GM19099 (cell line): ENCODE data around the gene COL12A1.

Source experiments
- POLR2A ChIP-seq: IDR thresholded peaks from 3 replicates; pipeline ENCODE4 v1.6.1; 2011; ENCODE audit warnings: low read depth; ENCODE audit not compliant: insufficient read length; ENCODE audit errors: extremely low read depth

The COL12A1 gene

DNA sequence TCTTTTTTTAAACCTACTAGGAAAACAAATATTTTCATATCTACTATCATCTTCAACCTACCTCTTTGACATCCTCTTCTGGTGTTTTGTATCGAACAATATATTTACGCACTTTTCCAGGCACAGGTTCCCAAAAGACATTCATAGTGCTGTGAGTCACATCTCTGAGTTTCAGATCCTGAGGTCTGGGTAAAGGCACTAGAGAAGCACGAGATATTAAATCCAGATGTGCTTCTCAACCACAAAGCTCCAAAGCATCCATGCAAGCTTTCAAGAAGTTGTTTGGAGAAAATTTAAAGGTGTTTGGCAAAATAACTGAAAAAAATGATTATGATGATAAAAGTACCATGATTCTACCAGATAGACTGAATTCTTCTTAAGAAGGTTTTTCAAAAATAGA lies 62.7 kb downstream of the COL12A1 start:
- no peak for TF ChIP-seq POLR2A

DNA sequence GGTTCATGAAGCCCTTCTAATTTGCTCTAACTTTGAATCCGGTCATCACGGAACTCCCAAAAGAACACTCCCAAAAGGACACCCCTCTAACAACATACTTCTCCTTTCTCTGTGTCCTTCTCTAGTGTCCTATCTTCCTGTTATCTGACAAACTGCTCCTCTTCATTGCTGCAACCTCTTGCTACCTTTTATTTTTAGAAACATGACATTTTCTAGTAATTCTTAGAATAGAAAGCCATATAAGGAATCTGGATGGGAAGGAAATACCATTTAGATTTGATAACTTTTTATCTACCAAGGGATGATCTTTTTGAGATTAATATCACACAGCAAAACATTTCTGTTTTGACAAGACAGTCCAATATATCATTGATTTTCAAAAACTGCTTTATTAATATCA lies 63.1 kb downstream of the COL12A1 start:
- TF ChIP-seq POLR2A: no peak

GRCh38 chr6:75135876-75136275 lies 70.0 kb downstream of the COL12A1 start:
- no peak for TF ChIP-seq POLR2A

GRCh38 chr6:75135450-75135849 lies 70.4 kb downstream of the COL12A1 start:
- TF ChIP-seq POLR2A: no peak

DNA sequence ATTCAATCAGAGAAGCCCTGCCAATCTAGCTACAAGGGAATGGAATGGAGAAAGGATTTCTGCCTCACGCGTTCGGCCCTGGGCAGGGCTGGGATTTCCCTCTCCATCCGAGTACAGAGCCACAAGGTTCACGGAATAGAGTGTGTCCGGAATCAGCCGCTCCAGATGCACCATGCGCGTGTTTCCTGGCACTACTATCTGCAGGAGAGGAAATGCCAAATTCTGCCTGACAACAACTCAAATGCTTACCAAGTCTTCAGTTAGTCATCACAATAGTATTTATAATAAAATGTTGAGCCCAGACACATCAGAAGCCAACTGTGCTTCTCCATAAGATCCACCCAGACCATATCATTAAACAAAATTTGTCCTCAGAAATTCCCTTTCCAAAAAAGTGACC lies 75.1 kb downstream of the COL12A1 start:
- no peak for TF ChIP-seq POLR2A

- TF ChIP-seq POLR2A: no peak
These were observed 76.8 kb downstream of the COL12A1 start for GRCh38 chr6:75128878-75129570.

DNA sequence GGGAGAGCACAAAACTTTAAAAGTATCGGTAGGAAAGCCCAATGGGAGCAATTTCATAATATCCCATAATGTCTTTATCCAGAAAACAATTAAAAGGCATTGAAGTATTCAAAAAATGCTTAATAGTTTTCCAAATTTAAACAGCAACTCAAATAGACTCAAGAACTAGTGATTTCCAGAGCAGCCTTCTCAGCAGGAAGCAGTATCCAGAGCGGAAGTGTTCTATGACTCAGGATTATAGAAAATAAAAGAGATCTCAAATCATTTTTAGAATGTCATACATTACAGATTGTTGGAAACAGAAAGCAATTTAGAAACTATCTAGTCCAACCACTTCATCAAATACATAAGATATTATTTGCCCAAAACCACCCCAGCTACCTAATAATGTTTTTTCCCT lies 79.3 kb downstream of the COL12A1 start:
- no peak for TF ChIP-seq POLR2A

GRCh38 chr6:75124983-75125382 lies 80.9 kb downstream of the COL12A1 start:
- no peak for TF ChIP-seq POLR2A

DNA sequence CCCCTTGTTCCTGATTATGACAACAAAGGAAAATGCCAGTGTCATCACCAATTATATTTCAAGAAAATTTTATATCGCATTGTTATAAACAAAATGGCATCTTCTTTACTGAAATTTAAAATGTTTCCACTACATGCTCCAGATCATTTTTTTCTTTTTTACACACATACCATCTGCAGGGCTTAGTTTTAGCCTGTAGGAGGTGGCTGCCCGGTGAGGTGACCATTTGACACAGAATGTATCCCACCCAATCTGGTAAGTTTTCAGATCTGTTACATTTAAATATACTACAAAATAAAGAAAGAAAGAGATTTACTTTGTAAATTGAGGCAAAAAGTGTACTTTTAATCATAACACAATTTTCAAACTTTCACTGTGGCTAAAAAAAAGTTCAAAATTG lies 81.8 kb downstream of the COL12A1 start:
- TF ChIP-seq POLR2A: no peak

DNA sequence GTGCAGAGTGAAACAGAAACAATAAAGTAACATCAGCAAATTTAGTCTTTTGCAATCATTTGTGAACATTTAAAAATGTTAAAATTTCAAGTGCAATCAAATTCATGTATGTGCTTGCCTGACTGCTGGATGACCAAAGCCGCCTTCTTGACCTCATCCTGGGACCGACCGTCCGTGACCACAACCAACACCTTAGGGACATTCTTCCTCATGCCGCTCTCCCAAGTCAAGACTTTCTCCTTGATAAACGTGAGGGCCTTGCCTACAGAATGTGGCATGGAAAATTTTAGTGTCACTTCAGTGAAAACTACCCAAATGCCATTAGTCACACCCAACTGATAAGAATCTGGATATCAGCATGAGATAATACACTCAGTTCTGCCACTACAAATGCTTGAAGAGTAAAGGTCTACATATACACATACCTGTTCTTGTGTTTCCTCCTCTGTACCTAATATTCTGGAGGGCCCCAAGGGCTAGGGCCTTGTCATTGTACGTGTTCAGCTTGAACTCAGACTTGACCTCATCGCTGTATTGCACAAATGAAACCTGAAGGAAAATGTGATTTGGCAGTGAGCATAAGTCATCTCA lies 86.8 kb downstream of the COL12A1 start:
- TF ChIP-seq POLR2A: no peak

DNA sequence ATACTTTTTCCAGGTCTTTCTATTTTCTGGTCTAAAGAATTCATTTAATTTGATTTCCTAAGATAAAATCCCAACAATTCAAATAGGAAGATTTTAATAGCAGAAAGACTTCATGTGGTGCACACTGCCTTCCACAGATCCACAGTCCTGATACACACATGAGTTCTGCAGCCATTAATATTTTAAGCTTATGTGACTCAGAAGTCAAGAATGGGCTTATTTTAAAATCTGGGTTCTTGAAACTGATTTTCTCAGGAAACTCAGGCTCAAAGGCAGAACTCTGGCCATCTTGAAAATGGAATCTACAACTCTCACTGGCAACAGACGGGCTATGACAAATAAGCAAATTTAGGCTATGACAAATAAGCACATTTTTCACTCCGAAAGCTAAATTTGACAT lies 88.2 kb downstream of the COL12A1 start:
- TF ChIP-seq POLR2A: no peak

DNA sequence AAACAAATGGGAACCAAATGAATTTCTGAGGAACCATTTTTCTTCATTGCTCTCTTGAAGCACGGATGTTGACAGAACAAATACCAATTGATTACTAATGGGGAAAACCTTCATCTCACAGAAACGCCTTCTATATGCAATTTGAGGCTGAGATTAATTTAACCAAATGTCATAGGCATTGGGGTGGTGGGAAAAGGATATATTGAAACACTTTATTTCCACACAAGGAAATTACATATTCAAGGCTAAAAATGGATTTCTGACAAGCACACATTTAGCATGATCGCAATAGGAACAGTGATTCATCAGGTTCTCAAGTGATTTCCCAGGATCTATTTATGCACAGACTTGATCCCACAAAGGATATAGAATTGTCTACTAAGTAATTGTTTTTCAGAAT lies 88.9 kb downstream of the COL12A1 start:
- TF ChIP-seq POLR2A: no peak

GRCh38 chr6:75115481-75115880 lies 90.4 kb downstream of the COL12A1 start:
- TF ChIP-seq POLR2A: no peak

- TF ChIP-seq POLR2A: no peak
These were observed 91.0 kb downstream of the COL12A1 start for GRCh38 chr6:75114806-75115205.

- no peak for TF ChIP-seq POLR2A
These were observed 91.7 kb downstream of the COL12A1 start for GRCh38 chr6:75114195-75114594.

DNA sequence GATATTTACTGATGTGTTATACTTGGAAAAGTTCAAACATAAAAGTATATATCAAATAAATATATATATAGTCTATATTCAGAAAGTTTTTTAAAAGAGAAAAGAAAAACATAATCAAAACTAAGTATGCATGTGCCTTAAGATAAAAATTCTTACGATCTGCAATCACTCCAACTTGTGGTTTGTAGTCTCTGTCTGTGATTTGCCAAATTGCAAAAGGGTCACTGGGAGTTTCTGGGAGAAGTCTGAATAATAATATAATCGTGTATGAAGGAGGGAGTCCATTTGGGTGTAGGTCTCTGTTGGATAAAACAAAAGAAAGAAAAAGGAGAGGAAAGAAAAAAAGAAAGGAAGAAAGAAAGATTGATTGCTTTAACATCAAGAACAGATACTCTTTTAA lies 92.4 kb downstream of the COL12A1 start:
- no peak for TF ChIP-seq POLR2A

DNA sequence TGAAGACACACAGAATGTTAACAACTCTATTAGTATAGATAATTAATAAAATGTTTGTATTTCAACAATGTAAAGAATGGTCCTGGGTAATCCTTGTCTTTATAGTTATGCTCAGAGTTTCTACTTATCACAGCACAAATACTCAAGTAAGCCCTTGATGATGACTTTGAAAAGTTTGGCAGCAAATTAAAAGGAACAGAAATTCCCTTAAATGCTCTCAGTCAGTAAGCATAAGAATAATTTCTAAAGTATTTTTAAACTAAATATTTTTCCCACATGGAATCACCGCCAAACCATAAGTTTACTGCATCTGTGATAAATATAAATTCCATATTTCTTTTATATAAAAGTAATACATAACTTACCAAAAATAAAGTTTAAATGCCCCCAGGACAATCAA lies 96.1 kb downstream of the COL12A1 start:
- TF ChIP-seq POLR2A: no peak
